Right lobe of liver (tissue), 4 donors: Measurements from ENCODE around the gene CFAP20DC.

ENCODE experiments used
- POLR2A ChIP-seq: fragments of 450-650 bp; IDR thresholded peaks from one replicate; pipeline ENCODE4 v1.6.1; 2017; ENCODE audit warnings: antibody characterized with exemption, mild to moderate bottlenecking
- TF ChIP-seq, protein P1 (sequence below), 4 donors: fragments of 200-600 bp in 3 of 4; fragments of 450-650 bp in 1 of 4; IDR thresholded peaks; one replicate each; pipeline versions ENCODE4 v1.5.1 to v1.8.0; 2016 to 2022; ENCODE audit warnings: antibody characterized with exemption in 4 of 4, mild to moderate bottlenecking in 2 of 4
- donor health status: DM: no; HTN: no; CAD: no.
- donor health status: DM: no; HTN: no; CAD: no.
- donor health status: DM: no; HTN: yes; CAD: no.

DNA sequence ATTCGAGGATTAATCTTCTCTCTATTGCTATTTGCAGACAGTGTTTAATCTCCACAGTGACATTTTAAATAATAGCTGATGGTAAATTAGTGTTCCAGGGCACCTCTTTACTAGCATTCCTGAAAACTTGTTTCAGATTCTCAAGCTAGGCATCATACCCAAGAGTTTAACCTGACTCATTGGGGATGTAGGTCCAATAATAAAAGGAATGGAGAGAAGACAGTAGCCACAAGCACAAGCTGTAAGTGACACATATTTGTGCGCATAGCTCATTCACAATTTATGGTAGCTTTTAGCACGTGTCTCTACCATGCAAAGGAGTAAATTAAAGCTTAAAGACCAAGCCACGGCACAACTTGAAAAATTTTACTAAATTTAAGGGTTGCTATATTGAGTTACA lies 212.0 kb downstream of the CFAP20DC start:
- TF ChIP-seq, protein P1, sequence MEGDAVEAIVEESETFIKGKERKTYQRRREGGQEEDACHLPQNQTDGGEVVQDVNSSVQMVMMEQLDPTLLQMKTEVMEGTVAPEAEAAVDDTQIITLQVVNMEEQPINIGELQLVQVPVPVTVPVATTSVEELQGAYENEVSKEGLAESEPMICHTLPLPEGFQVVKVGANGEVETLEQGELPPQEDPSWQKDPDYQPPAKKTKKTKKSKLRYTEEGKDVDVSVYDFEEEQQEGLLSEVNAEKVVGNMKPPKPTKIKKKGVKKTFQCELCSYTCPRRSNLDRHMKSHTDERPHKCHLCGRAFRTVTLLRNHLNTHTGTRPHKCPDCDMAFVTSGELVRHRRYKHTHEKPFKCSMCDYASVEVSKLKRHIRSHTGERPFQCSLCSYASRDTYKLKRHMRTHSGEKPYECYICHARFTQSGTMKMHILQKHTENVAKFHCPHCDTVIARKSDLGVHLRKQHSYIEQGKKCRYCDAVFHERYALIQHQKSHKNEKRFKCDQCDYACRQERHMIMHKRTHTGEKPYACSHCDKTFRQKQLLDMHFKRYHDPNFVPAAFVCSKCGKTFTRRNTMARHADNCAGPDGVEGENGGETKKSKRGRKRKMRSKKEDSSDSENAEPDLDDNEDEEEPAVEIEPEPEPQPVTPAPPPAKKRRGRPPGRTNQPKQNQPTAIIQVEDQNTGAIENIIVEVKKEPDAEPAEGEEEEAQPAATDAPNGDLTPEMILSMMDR (IDR thresholded peaks at IDR 0.05), result no peak
- TF ChIP-seq POLR2A, result no peak
